ENCODE results near the gene CPSF3. TPM values are rescaled to one million over a fixed set of nuclear protein-coding genes. Genes with fewer than 3 reads are reported as not detected.

The CPSF3 gene
- total and polyA plus RNA-seq, 2 of the 8 experiments (the other 6 are each of a cell fraction or from before 2014, with no cell fraction given) = 44.5 to 93.3 TPM

DNA sequence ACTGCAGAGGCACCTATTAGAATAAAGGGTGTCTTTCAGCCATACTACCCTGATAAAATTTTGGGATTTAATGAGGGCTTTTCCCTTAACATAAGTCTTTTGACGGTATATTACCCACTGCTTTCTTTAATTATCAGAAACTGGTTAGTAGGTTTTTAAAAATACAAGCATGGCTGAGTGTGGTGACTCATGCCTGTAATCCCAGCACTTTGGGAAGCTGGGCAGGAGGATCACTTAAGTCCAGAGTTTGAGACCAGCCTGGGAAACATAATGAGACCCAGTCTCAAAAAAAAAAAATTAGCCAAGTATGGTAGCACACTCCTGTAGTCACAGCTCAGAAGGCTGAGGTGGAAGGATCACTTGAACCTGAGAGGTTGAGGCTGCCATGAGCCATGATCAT lies 16.1 kb downstream of the CPSF3 start:
- Histone ChIP-seq H3K23me2 (ENCODE audit: low read depth, low read length) (no peaks in the 10 kb centered on the region), H2BK5ac (ENCODE audit: low read depth, low read length) (no peak overlapping the region), H2BK12ac (ENCODE audit: low read depth, low read length) (no peak overlapping the region), H2AK5ac (ENCODE audit: low read depth, low read length) (no peak overlapping the region), H4K91ac (replicated peaks; ENCODE audit: insufficient read length, low read length) (no peak overlapping the region), H3K4me2 (ENCODE audit: insufficient read depth in 1 of 2, low read depth in 2 of 2, low read length in 2 of 2) (no peak overlapping the region), H3K18ac (ENCODE audit: extremely low read depth, low read length) (no peak overlapping the region), H3K27ac (ENCODE audit: low read depth, low read length) (no peak overlapping the region), H2BK20ac (ENCODE audit: low read length) (no peak overlapping the region), H4K5ac (ENCODE audit: insufficient read length, low read depth, low read length) (no peak overlapping the region), H3K4me1 (replicated peaks in 1 of 4; ENCODE audit: control insufficient read depth in 3 of 4, insufficient read depth in 4 of 4, low read length in 3 of 4) (no peaks in the 10 kb centered on the region), H3K56ac (replicated peaks; ENCODE audit: insufficient read length, low read depth, low read length) (no peak overlapping the region), H3K14ac (ENCODE audit: insufficient read length) (no peak overlapping the region), H3K4me3 (ENCODE audit: extremely low read depth in 1 of 4, insufficient read depth in 2 of 4, low read depth in 3 of 4, low read length in 4 of 4) (no peak overlapping the region), H4K20me1 (replicated peaks in 1 of 2; ENCODE audit: control insufficient read depth in 1 of 2, insufficient read depth in 2 of 2, low read length in 2 of 2) (no peaks in the 10 kb centered on the region), H4K8ac (ENCODE audit: extremely low read depth, insufficient read depth, low read length) (no peak overlapping the region), H3K79me2 (ENCODE audit: control insufficient read depth in 1 of 2, insufficient read depth in 2 of 2, low read length in 2 of 2) (no peaks in the 10 kb centered on the region), H3K9ac (replicated peaks in 1 of 4; ENCODE audit: extremely low read depth in 1 of 4, low read depth in 3 of 4, low read length in 3 of 4) (no peak overlapping the region), H2BK15ac (ENCODE audit: low read length) (no peak overlapping the region), H3K27me3 (replicated peaks in 1 of 4; ENCODE audit: control insufficient read depth in 3 of 4, extremely low read depth in 1 of 4, insufficient read depth in 3 of 4, low read length in 3 of 4) (no peaks in the 10 kb centered on the region; a peak in 1 of 7 replicates), H3K36me3 (ENCODE audit: control insufficient read depth in 2 of 4, insufficient read depth in 4 of 4, low read length in 3 of 4) (peaks cover 9 to 69% (median 53%) of the 10 kb centered on the region in 4 experiments), H3K9me3 (ENCODE audit: insufficient read depth in 2 of 2, low read depth in 1 of 2, low read length in 1 of 2) (no peaks in the 10 kb centered on the region), H2BK120ac (replicated peaks; ENCODE audit: low read depth, low read length) (no peak overlapping the region), H3K79me1 (ENCODE audit: low read depth, low read length) (no peaks in the 10 kb centered on the region; the same call in 1 of the 2 replicates), H3K4ac (replicated peaks; ENCODE audit: insufficient read length, low read depth, low read length) (no peak overlapping the region), H2AFZ (ENCODE audit: low read length) (no peak overlapping the region), H3K23ac (ENCODE audit: insufficient read length) (no peak overlapping the region)
- ChIA-PET POLR2A (ENCODE audit: partially characterized antibody) (interaction anchor here (0.7 kb wide), 1 partner anchor 127 kb away, joined by 4 read pairs; no protein-coding TSS in a partner anchor), CTCF (ENCODE audit: partially characterized antibody) (no interaction called here)
- DNase-seq (ENCODE audit: low read depth in 1 of 2, low spot score in 2 of 2) (no peak), FAIRE-seq (no peak)
- WGBS, 2 experiments (ENCODE audit: extremely low coverage in 1 of 2, insufficient coverage in 1 of 2, insufficient read length in 1 of 2, insufficient replicate concordance in 2 of 2, low coverage in 1 of 2, low lambda C conversion rate in 2 of 2, missing lambda C conversion rate in 1 of 2) = 100% methylated on average over 1 of the region's 1 CpG; no CpG with 5 or more reads in 1 of the 2 experiments
- TF ChIP-seq CTBP2 (IDR thresholded peaks at IDR 0.05; ENCODE audit: borderline replicate concordance, insufficient read depth, insufficient read length, low read length) = no peak
- TF ChIP-seq, protein P1, sequence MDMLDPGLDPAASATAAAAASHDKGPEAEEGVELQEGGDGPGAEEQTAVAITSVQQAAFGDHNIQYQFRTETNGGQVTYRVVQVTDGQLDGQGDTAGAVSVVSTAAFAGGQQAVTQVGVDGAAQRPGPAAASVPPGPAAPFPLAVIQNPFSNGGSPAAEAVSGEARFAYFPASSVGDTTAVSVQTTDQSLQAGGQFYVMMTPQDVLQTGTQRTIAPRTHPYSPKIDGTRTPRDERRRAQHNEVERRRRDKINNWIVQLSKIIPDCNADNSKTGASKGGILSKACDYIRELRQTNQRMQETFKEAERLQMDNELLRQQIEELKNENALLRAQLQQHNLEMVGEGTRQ (IDR thresholded peaks at IDR 0.05; ENCODE audit: low read length) = no peak
- TF ChIP-seq, protein P2, sequence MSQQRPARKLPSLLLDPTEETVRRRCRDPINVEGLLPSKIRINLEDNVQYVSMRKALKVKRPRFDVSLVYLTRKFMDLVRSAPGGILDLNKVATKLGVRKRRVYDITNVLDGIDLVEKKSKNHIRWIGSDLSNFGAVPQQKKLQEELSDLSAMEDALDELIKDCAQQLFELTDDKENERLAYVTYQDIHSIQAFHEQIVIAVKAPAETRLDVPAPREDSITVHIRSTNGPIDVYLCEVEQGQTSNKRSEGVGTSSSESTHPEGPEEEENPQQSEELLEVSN (IDR thresholded peaks at IDR 0.05) = no peak
- TF ChIP-seq FOSL1 (IDR thresholded peaks at IDR 0.05; ENCODE audit: insufficient read depth, low read depth, low read length) = no peak
- TF ChIP-seq, protein P3, sequence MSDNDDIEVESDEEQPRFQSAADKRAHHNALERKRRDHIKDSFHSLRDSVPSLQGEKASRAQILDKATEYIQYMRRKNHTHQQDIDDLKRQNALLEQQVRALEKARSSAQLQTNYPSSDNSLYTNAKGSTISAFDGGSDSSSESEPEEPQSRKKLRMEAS (IDR thresholded peaks at IDR 0.05) = no peak
- no peak for TF ChIP-seq CHD2 (IDR thresholded peaks at IDR 0.05; ENCODE audit: low read length)
- no peak for TF ChIP-seq CBX8 (IDR thresholded peaks at IDR 0.05; ENCODE audit: borderline replicate concordance, low read depth, low read length)
- TF ChIP-seq EP300 (IDR thresholded peaks at IDR 0.05; ENCODE audit: borderline replicate concordance in 1 of 2, low read depth in 2 of 2, low read length in 2 of 2) = no peak
- TF ChIP-seq YY1 (IDR thresholded peaks at IDR 0.05; ENCODE audit: low read depth, low read length) = no peak
- TF ChIP-seq NANOG (IDR thresholded peaks at IDR 0.05; ENCODE audit: insufficient read depth, low read depth, low read length, poor library complexity, severe bottlenecking) = no peak
- TF ChIP-seq CREB1 (IDR thresholded peaks at IDR 0.05) = no peak
- no peak for TF ChIP-seq RBBP5 (IDR thresholded peaks at IDR 0.05; ENCODE audit: borderline replicate concordance, low read depth, low read length)
